ENCODE data around the gene ACOT13.
"Not testable (repeated sequence)": the region's sequence is repeated elsewhere in the genome, so short reads cannot be mapped to it uniquely, and the experiment has no call there.

The ACOT13 gene

GRCh38 chr6:24663189-24663588 lies 3.7 kb upstream of the ACOT13 start:
- DNase-seq = no peak

GRCh38 chr6:24664046-24664987 lies 2.6 kb upstream of the ACOT13 start:
- DNase-seq = no peak

GRCh38 chr6:24666097-24666640 lies 708 bp upstream of the ACOT13 start:
- no peak for DNase-seq

GRCh38 chr6:24667378-24667803 lies 514 bp downstream of the ACOT13 start:
- DNase-seq = no peak

- not testable (repeated sequence) for DNase-seq
These were observed 1.5 kb downstream of the ACOT13 start for GRCh38 chr6:24668066-24668996.

GRCh38 chr6:24668997-24669361 lies 2.1 kb downstream of the ACOT13 start:
- no peak for DNase-seq

- DNase-seq = not testable (repeated sequence)
These were observed 3.6 kb downstream of the ACOT13 start for GRCh38 chr6:24670492-24670891.

GRCh38 chr6:24671077-24671476 lies 4.2 kb downstream of the ACOT13 start:
- DNase-seq = not testable (repeated sequence)

GRCh38 chr6:24672620-24673182 lies 5.8 kb downstream of the ACOT13 start:
- DNase-seq = no peak

- DNase-seq = no peak
These were observed 6.7 kb downstream of the ACOT13 start for GRCh38 chr6:24673625-24674024.

GRCh38 chr6:24678792-24679352 lies 12.0 kb downstream of the ACOT13 start:
- not testable (repeated sequence) for DNase-seq

- DNase-seq = no peak
These were observed 13.7 kb downstream of the ACOT13 start for GRCh38 chr6:24680582-24680981.

GRCh38 chr6:24683297-24684296 lies 16.7 kb downstream of the ACOT13 start:
- no peak for DNase-seq

- no peak for DNase-seq
These were observed 19.5 kb downstream of the ACOT13 start for GRCh38 chr6:24686408-24686807.

GRCh38 chr6:24686946-24687345 lies 20.1 kb downstream of the ACOT13 start:
- no peak for DNase-seq

GRCh38 chr6:24689964-24690363 lies 23.1 kb downstream of the ACOT13 start:
- DNase-seq = no peak

GRCh38 chr6:24690593-24690992 lies 23.7 kb downstream of the ACOT13 start:
- no peak for DNase-seq

GRCh38 chr6:24691550-24691949 lies 24.7 kb downstream of the ACOT13 start:
- DNase-seq = no peak

GRCh38 chr6:24692003-24692402 lies 25.1 kb downstream of the ACOT13 start:
- DNase-seq = no peak

GRCh38 chr6:24692415-24692814 lies 25.5 kb downstream of the ACOT13 start:
- DNase-seq = no peak
